K562 (cell line): ENCODE results near the gene PI16. TPM values are rescaled to one million over a fixed set of nuclear protein-coding genes. Genes with fewer than 3 reads are reported as not detected.

Experiments
- ATAC-seq: fragments of 200-7000 bp; cut with Tn5 transposase; 3 replicates; pipeline ENCODE4 v1.9.1; 2020; ENCODE audit warnings: moderate library complexity
- BruUV-seq: library from RNA; stranded (reverse); fragments of 400-500 nt; replicated peaks from 2 replicates; lab custom pipeline; 2021; lab: Mats Ljungman, UMichigan
- CTCF ChIA-PET: fragments of 300-600 bp; formaldehyde crosslinking; extraction: SDS; loops from one replicate; lab custom pipeline; 2021; ENCODE audit warnings: low intra/inter-chr PET ratio; lab: Yijun Ruan, JAX
- POLR2A ChIA-PET: fragments of 300-600, 350-650 bp; sonication (Branson Sonifier 250); formaldehyde crosslinking; extraction: SDS; loops from one replicate; lab custom pipeline; 2021; ENCODE audit warnings: antibody characterized with exemption, inconsistent platforms; lab: Yijun Ruan, JAX
- DNase-seq, 4 experiments: peaks; one replicate each; pipeline versions ENCODE4 v3.0.0 to v3.0.0-alpha.2; 2011 to 2018; ENCODE audit warnings: low spot score in 3 of 4, mixed read lengths in 3 of 4; ENCODE audit errors: extremely low read depth in 1 of 4
- FAIRE-seq: peaks from 2 replicates; lab custom pipeline; 2011; peaks lifted over from hg19 to GRCh38; lab: Jason Lieb, UNC
- H2AFZ ChIP-seq: 2 replicates; pipeline ENCODE4 v1.6.0; 2011; ENCODE audit warnings: low read depth, low read length, control low read depth, inconsistent platforms
- H3K27ac ChIP-seq: fragments of 200-600 bp; 3 replicates; pipeline ENCODE4 v1.8.0; 2011; ENCODE audit warnings: low read depth, mild to moderate bottlenecking, control low read depth, inconsistent platforms, low read length, moderate library complexity, mixed read lengths; ENCODE audit errors: extremely low read depth
- H3K27me3 ChIP-seq, 2 experiments: fragments of 300-600 bp in 1 of 2; 2 replicates in 1 of 2; 3 replicates in 1 of 2; pipeline versions ENCODE4 v1.6.0 to v1.8.0; 2011; ENCODE audit warnings: inconsistent platforms in 2 of 2, low read length in 2 of 2, mild to moderate bottlenecking in 1 of 2, mixed read lengths in 1 of 2, moderate library complexity in 1 of 2; ENCODE audit not compliant: control insufficient read depth in 2 of 2, insufficient read depth in 2 of 2
- H3K36me3 ChIP-seq: fragments of 300-600 bp; 3 replicates; pipeline ENCODE4 v1.8.0; 2011; ENCODE audit warnings: mild to moderate bottlenecking, low read length, inconsistent platforms; ENCODE audit not compliant: control insufficient read depth, insufficient read depth
- H3K4me1 ChIP-seq, 2 experiments: fragments of 200-600 bp in 1 of 2; replicated peaks in 1 of 2; 2 replicates in 1 of 2; 3 replicates in 1 of 2; pipeline versions ENCODE4 v1.5.1 to v1.8.0; 2011; ENCODE audit warnings: inconsistent platforms in 2 of 2, low read length in 2 of 2, mild to moderate bottlenecking in 1 of 2, mixed read lengths in 1 of 2, moderate library complexity in 1 of 2; ENCODE audit not compliant: control insufficient read depth in 2 of 2, insufficient read depth in 2 of 2
- H3K4me2 ChIP-seq: 2 replicates; pipeline ENCODE4 v1.6.1; 2011; ENCODE audit warnings: low read length, control low read depth, inconsistent platforms, mixed read lengths; ENCODE audit not compliant: insufficient read depth
- H3K4me3 ChIP-seq: fragments of 200-600 bp; sonication (generic), shearing (Covaris generic); 2 replicates; pipeline ENCODE4 v1.5.1; 2016; ENCODE audit warnings: control low read depth, inconsistent platforms
- H3K79me2 ChIP-seq: fragments of 200-600 bp; 3 replicates; pipeline ENCODE4 v1.8.0; 2011; ENCODE audit warnings: low read length, inconsistent platforms; ENCODE audit not compliant: control insufficient read depth, insufficient read depth
- H3K9ac ChIP-seq, 2 experiments: 2 replicates each; pipeline versions ENCODE4 v1.6.0 to v1.6.1; 2011; ENCODE audit warnings: low read depth in 2 of 2, low read length in 2 of 2, control low read depth in 1 of 2, inconsistent platforms in 1 of 2, mild to moderate bottlenecking in 1 of 2, mixed read lengths in 1 of 2; ENCODE audit not compliant: insufficient read depth in 1 of 2
- H3K9me1 ChIP-seq: one replicate; pipeline ENCODE4 v1.6.0; 2011; ENCODE audit warnings: inconsistent platforms, mild to moderate bottlenecking, low read length, moderate library complexity; ENCODE audit not compliant: control insufficient read depth, insufficient read depth
- H3K9me3 ChIP-seq: replicated peaks from 2 replicates; pipeline ENCODE4 v1.5.1; 2011; ENCODE audit warnings: low read depth, low read length, inconsistent platforms; ENCODE audit not compliant: control insufficient read depth, insufficient read depth
- H4K20me1 ChIP-seq: replicated peaks from 2 replicates; pipeline ENCODE4 v1.6.1; 2011; ENCODE audit warnings: low read length, inconsistent platforms, mixed read lengths; ENCODE audit not compliant: control insufficient read depth, insufficient read depth
- MYC ChIP-seq, 2 experiments: fragments of 250-450 bp in 1 of 2; sonication (Bioruptor Pico) in 1 of 2; IDR thresholded peaks; 2 replicates each; pipeline versions ENCODE4 v1.5.1 to v1.6.1; 2012 to 2021; ENCODE audit warnings: low read depth in 2 of 2, borderline replicate concordance in 1 of 2, improper control_type of control experiment in 1 of 2, low read length in 1 of 2, mild to moderate bottlenecking in 1 of 2, moderate library complexity in 1 of 2
- NFXL1 ChIP-seq: fragments of 450-650 bp; formaldehyde crosslinking; IDR thresholded peaks from 2 replicates; pipeline ENCODE4 v1.4.0; 2021; ENCODE audit warnings: mild to moderate bottlenecking
- NFYB ChIP-seq: IDR thresholded peaks from 2 replicates; pipeline ENCODE4 v1.6.1; 2011; ENCODE audit warnings: mild to moderate bottlenecking, moderate library complexity; ENCODE audit not compliant: insufficient read length; ENCODE audit errors: extremely low read depth
- PHF20 ChIP-seq: fragments of 450-650 bp; IDR thresholded peaks from 2 replicates; pipeline ENCODE4 v1.6.1; 2018; ENCODE audit not compliant: partially characterized antibody
- PPARD ChIP-seq: fragments of 250-450 bp; sonication (Bioruptor Pico); IDR thresholded peaks from 2 replicates; pipeline ENCODE4 v1.8.0; 2022; ENCODE audit warnings: inconsistent platforms, mild to moderate bottlenecking, moderate library complexity
- SFPQ ChIP-seq: fragments of 200-400 bp; formaldehyde crosslinking; IDR thresholded peaks from 2 replicates; pipeline ENCODE4 v1.6.1; 2017; ENCODE audit warnings: mild to moderate bottlenecking, low read depth, low read length, moderate library complexity
- SIX5 ChIP-seq, 2 experiments: IDR thresholded peaks; 2 replicates each; pipeline ENCODE4 v1.6.1; 2011; ENCODE audit warnings: low read length in 2 of 2, borderline replicate concordance in 1 of 2, low read depth in 1 of 2, mild to moderate bottlenecking in 1 of 2, moderate library complexity in 1 of 2; ENCODE audit not compliant: insufficient read depth in 1 of 2
- WGBS: fragments of 100-300 bp; shearing (Covaris generic); methylation state at CpG from one replicate; pipeline ENCODE4 v1.1.6; 2016; ENCODE audit warnings: low coverage, mixed read lengths; ENCODE audit not compliant: insufficient coverage; ENCODE audit errors: missing lambda C conversion rate; 5-methylcytosine and 5-hydroxymethylcytosine counted together
- in situ Hi-C: fragments of 300-500 bp; cut with MboI; formaldehyde crosslinking; loops from 4 replicates; pipeline ENCODE4 v1.15.0; 2018; ENCODE audit warnings: inconsistent platforms, mixed read lengths
- intact Hi-C: fragments of 100-400 bp; cut with micrococcal nuclease; formaldehyde crosslinking; loops from 2 replicates; pipeline ENCODE4 v1.14.2; 2022
- polyA plus RNA-seq, 8 experiments: library from polyadenylated mRNA; depleted of rRNA in 4 of 8; stranded (reverse) in 5 of 8; unstranded in 3 of 8; fragments of >200 nt; fragmentation: Nextera tagmentation in 2 of 8; fragmentation: Illumina TruSeq in 1 of 8; extraction: Ambion mirVana in 2 of 8; extraction: Trizol in 1 of 8; gene quantifications; 2 replicates each; pipeline versions ENCODE4 v1.2.1 to v1.2.3, GENCODE V29; 2011 to 2014; ENCODE audit warnings: inconsistent platforms in 1 of 8, missing spikeins in 1 of 8
- total RNA-seq, 7 experiments: library from RNA; depleted of rRNA in 6 of 7; stranded (reverse); fragments of >200 nt in 6 of 7; fragmentation: Illumina TruSeq in 2 of 7; extraction: Trizol in 2 of 7; gene quantifications; 2 replicates each; pipeline versions ENCODE4 v1.2.1 to v1.2.3, GENCODE V29; 2011 to 2021; ENCODE audit warnings: low replicate concordance in 1 of 7
- TF ChIP-seq, protein P1 (sequence below): fragments of 250-450 bp; sonication (Bioruptor Pico); IDR thresholded peaks from 2 replicates; pipeline ENCODE4 v1.8.0; 2022; ENCODE audit warnings: moderate library complexity, mild to moderate bottlenecking, inconsistent platforms
- TF ChIP-seq, protein P2 (sequence below), 3 experiments: IDR thresholded peaks in 2 of 3; conservative IDR thresholded peaks in 1 of 3; 2 replicates each; pipeline ENCODE4 v1.5.1; 2011 to 2012; ENCODE audit warnings: low read length in 3 of 3, mild to moderate bottlenecking in 3 of 3, control low read depth in 2 of 3, improper control_type of control experiment in 1 of 3, inconsistent platforms in 1 of 3, low read depth in 1 of 3, mixed read lengths in 1 of 3, moderate library complexity in 1 of 3; ENCODE audit not compliant: insufficient read depth in 2 of 3

Gene PI16
- total and polyA plus RNA-seq, 9 of the 15 experiments (the other 6 are each of a cell fraction or from before 2014, with no cell fraction given): 0.06 to 0.18 TPM; not detected in 7

DNA sequence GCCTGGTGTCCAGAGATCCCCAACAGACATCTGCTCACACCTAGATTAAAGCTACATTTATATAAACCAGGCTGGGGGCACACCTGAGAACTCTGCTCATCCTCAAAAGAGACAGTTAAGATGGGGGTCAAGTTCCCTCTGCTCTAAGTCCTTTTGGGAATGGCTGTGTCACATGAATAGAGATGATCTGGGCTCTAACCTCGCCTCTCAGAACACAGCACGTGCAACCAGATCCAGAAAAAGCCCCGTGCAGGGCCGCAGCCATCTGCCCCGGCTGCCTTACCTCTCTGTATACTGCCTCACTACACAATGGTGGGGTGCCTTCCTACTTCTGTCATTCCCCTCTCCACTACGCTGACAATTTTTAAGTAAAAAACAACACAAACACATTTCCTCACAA is 25.6 kb downstream of the PI16 start:
- ChIA-PET CTCF (interaction anchor here (1.0 kb wide), 1 partner anchor 38 kb away, joined by 3 read pairs; no protein-coding TSS in a partner anchor), POLR2A (interaction anchor here (1.5 to 2.0 kb wide), 2 partner anchors 13 to 25 kb away, joined by 4 to 6 read pairs; no protein-coding TSS in a partner anchor)
- in situ Hi-C loops: no loop called here
- ATAC-seq: no peak
- TF ChIP-seq MYC (IDR thresholded peaks at IDR 0.05; ENCODE audit: low read depth, low read length) (no peak), MYC (CRISPR knock-in tag; IDR thresholded peaks at IDR 0.05; ENCODE audit: borderline replicate concordance, low read depth) (no peak), PHF20 (no peak), NFYB (no peak), PPARD (CRISPR knock-in tag) (no peak), NFXL1 (no peak), SFPQ (no peak), SIX5 (IDR thresholded peaks at IDR 0.05; ENCODE audit: borderline replicate concordance in 1 of 2, insufficient read depth in 1 of 2, low read depth in 1 of 2, low read length in 2 of 2) (no peak)
- TF ChIP-seq, protein P1, sequence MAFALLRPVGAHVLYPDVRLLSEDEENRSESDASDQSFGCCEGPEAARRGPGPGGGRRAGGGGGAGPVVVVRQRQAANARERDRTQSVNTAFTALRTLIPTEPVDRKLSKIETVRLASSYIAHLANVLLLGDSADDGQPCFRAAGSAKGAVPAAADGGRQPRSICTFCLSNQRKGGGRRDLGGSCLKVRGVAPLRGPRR (CRISPR knock-in tag): no peak
- TF ChIP-seq, protein P2, sequence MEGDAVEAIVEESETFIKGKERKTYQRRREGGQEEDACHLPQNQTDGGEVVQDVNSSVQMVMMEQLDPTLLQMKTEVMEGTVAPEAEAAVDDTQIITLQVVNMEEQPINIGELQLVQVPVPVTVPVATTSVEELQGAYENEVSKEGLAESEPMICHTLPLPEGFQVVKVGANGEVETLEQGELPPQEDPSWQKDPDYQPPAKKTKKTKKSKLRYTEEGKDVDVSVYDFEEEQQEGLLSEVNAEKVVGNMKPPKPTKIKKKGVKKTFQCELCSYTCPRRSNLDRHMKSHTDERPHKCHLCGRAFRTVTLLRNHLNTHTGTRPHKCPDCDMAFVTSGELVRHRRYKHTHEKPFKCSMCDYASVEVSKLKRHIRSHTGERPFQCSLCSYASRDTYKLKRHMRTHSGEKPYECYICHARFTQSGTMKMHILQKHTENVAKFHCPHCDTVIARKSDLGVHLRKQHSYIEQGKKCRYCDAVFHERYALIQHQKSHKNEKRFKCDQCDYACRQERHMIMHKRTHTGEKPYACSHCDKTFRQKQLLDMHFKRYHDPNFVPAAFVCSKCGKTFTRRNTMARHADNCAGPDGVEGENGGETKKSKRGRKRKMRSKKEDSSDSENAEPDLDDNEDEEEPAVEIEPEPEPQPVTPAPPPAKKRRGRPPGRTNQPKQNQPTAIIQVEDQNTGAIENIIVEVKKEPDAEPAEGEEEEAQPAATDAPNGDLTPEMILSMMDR (IDR thresholded peaks at IDR 0.05 in 2 of 3, conservative IDR thresholded peaks at IDR 0.05 in 1 of 3; ENCODE audit: insufficient read depth in 2 of 3, low read depth in 1 of 3, low read length in 3 of 3): no peak
- Histone ChIP-seq H3K27me3 (no peaks in the 10 kb centered on the region), H4K20me1 (peaks cover 58% of the 10 kb centered on the region), H3K9me3 (no peaks in the 10 kb centered on the region), H3K36me3 (peaks cover 89% of the 10 kb centered on the region), H3K4me2 (no peak overlapping the region), H3K4me1 (peaks cover 17 to 20% of the 10 kb centered on the region in 2 experiments), H3K27ac (no peak overlapping the region), H2AFZ (no peak overlapping the region), H3K4me3 (no peak overlapping the region), H3K9ac (no peak overlapping the region), H3K9me1 (peaks cover 15% of the 10 kb centered on the region), H3K79me2 (peaks cover 61% of the 10 kb centered on the region)
- no peak for FAIRE-seq
- no peak for DNase-seq
- 94% methylated on average over 6 of the region's 6 CpGs for WGBS
- intact Hi-C loops: no loop called here
- BruUV-seq: no TSS peak
